K562 (cell line): ENCODE results near the gene GRIK3. TPM values are rescaled to one million over a fixed set of nuclear protein-coding genes. Genes with fewer than 3 reads are reported as not detected.

Experiments
- SOX6 ChIP-seq: fragments of 450-650 bp; IDR thresholded peaks from 2 replicates; pipeline ENCODE4 v1.6.1; 2014; ENCODE audit warnings: mild to moderate bottlenecking
- ZNF311 ChIP-seq: fragments of 250-450 bp; sonication (Bioruptor Pico); IDR thresholded peaks from 2 replicates; pipeline ENCODE4 v1.4.0; 2020; ENCODE audit warnings: mild to moderate bottlenecking, moderate library complexity
- ZNF449 ChIP-seq: fragments of 250-450 bp; sonication (Bioruptor Pico); IDR thresholded peaks from 2 replicates; pipeline ENCODE4 v1.8.0; 2022; ENCODE audit warnings: moderate library complexity, mild to moderate bottlenecking, inconsistent platforms
- ZNF644 ChIP-seq: fragments of 200-800 bp; sonication (Bioruptor generic); IDR thresholded peaks from 2 replicates; pipeline ENCODE4 v1.6.1; 2016; ENCODE audit warnings: low read depth, missing genetic modification characterization, missing compliant biosample characterization
- polyA plus RNA-seq, 8 experiments: library from polyadenylated mRNA; depleted of rRNA in 4 of 8; stranded (reverse) in 5 of 8; unstranded in 3 of 8; fragments of >200 nt; fragmentation: Nextera tagmentation in 2 of 8; fragmentation: Illumina TruSeq in 1 of 8; extraction: Ambion mirVana in 2 of 8; extraction: Trizol in 1 of 8; gene quantifications; 2 replicates each; pipeline versions ENCODE4 v1.2.1 to v1.2.3, GENCODE V29; 2011 to 2014; ENCODE audit warnings: inconsistent platforms in 1 of 8, missing spikeins in 1 of 8
- total RNA-seq, 7 experiments: library from RNA; depleted of rRNA in 6 of 7; stranded (reverse); fragments of >200 nt in 6 of 7; fragmentation: Illumina TruSeq in 2 of 7; extraction: Trizol in 2 of 7; gene quantifications; 2 replicates each; pipeline versions ENCODE4 v1.2.1 to v1.2.3, GENCODE V29; 2011 to 2021; ENCODE audit warnings: low replicate concordance in 1 of 7
- TF ChIP-seq, protein P1 (sequence below), 2 experiments: fragments of 450-650 bp; IDR thresholded peaks; 2 replicates each; pipeline ENCODE4 v1.6.1; 2016; ENCODE audit warnings: mild to moderate bottlenecking in 2 of 2, borderline replicate concordance in 1 of 2, low read depth in 1 of 2, moderate library complexity in 1 of 2

The GRIK3 gene
- total and polyA plus RNA-seq, 9 of the 15 experiments (the other 6 are each of a cell fraction or from before 2014, with no cell fraction given): not detected

DNA sequence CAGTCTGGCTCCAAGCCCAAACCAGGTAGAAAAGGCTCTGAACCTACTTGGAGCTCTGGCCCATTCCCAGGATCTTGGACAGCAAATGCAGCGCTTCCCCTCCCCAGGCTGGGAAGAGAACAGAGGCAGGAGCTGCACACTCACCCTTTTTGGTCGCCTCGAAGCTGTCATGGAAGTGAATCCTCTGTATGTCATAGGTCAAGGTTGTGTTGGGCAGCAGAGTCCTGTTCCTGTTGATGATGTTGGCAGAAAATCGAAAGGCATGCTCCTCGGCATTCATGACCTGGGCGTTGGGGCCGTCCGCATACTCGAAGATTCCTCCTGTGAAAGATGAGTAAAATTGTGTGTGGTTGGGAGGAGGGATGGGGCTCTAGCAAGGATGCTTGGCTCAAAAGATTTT is 143.5 kb downstream of the GRIK3 start (continued):
- TF ChIP-seq, protein P1, sequence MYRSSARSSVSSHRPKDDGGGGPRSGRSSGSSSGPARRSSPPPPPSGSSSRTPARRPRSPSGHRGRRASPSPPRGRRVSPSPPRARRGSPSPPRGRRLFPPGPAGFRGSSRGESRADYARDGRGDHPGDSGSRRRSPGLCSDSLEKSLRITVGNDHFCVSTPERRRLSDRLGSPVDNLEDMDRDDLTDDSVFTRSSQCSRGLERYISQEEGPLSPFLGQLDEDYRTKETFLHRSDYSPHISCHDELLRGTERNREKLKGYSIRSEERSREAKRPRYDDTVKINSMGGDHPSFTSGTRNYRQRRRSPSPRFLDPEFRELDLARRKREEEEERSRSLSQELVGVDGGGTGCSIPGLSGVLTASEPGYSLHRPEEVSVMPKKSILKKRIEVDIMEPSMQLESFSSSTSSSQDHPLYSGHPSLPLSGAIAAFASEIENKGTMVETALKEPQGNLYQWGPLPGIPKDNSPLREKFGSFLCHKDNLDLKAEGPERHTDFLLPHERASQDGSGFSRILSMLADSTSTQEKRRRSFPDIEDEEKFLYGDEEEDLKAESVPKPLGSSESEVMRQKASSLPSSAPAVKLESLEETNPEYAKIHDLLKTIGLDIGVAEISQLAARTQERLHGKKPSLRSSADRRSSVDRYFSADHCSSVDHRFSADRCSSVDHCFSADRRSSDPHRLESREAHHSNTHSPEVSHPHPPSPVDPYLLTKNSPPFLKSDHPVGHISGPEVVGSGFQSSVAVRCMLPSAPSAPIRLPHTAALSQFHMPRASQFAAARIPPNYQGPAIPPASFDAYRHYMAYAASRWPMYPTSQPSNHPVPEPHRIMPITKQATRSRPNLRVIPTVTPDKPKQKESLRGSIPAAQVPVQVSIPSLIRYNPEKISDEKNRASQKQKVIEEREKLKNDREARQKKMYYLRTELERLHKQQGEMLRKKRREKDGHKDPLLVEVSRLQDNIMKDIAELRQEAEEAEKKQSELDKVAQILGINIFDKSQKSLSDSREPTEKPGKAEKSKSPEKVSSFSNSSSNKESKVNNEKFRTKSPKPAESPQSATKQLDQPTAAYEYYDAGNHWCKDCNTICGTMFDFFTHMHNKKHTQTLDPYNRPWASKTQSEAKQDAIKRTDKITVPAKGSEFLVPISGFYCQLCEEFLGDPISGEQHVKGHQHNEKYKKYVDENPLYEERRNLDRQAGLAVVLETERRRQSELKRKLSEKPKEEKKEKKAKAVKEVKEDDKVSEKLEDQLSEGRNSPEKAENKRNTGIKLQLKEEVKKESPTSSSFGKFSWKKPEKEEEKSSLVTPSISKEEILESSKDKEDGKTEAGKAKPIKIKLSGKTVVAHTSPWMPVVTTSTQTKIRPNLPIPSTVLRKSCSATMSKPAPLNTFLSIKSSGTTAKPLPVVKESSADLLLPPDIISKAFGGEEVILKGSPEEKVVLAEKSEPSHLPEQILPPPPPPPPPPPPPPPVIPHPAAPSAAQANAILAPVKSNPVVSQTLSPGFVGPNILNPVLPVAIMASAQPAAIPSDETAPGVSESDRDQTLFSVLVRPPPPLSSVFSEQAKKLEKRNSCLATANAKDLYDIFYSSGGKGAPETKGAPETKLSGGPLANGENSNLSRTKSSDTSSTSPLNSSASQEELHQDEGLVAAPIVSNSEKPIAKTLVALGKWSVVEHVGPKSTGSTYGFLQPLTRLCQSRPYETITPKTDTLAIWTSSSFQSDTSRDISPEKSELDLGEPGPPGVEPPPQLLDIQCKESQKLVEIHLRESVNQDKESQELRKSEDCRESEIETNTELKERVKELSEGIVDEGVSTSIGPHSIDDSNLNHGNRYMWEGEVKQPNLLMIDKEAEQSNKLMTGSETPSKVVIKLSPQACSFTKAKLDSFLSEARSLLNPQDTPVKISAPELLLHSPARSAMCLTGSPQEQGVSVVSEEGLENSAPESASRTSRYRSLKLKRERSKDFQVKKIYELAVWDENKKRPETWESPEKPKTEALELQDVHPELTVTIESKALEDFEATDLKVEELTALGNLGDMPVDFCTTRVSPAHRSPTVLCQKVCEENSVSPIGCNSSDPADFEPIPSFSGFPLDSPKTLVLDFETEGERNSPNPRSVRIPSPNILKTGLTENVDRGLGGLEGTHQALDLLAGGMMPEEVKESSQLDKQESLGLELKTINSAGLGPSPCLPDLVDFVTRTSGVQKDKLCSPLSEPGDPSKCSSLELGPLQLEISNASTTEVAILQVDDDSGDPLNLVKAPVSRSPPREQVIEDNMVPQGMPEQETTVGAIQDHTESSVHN (IDR thresholded peaks at IDR 0.05; ENCODE audit: borderline replicate concordance in 1 of 2, low read depth in 1 of 2): no peak
- TF ChIP-seq SOX6 (no peak), ZNF644 (tag) (no peak), ZNF311 (CRISPR knock-in tag) (no peak), ZNF449 (no peak)
